ENCODE results near the gene MAN1C1.

DNA sequence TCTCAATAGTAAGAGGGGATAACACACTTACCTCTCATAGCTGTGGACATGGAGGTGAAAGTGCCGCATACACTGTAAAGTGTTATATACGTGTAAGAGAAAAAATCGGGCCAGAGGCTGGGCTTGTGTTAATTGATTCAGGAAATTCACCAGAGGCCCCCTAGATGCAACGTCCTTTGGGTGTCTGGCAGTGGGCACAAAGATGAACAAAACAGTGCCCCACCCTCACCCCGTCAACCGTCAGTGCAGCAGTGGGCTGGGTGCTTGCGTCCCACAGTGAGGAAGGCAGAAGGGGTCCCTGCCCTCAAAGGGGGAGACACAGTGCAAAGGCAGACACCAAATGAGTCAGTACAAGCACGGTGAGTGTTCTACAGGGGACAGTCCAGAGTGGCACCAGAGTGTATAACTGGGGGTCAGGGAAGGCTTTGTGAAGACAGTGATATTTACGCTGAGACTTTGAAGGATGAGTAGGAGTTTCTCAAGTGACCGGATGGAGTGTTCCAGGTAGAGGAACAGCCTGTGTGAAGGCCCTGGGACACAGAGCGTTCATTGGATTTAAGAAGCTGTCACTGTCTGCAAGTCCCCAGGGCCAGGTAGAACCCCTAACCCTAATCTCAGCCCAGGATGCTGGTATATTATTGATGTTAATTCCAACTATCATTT lies 196.6 kb downstream of the MAN1C1 start:
- TF ChIP-seq, protein P1, sequence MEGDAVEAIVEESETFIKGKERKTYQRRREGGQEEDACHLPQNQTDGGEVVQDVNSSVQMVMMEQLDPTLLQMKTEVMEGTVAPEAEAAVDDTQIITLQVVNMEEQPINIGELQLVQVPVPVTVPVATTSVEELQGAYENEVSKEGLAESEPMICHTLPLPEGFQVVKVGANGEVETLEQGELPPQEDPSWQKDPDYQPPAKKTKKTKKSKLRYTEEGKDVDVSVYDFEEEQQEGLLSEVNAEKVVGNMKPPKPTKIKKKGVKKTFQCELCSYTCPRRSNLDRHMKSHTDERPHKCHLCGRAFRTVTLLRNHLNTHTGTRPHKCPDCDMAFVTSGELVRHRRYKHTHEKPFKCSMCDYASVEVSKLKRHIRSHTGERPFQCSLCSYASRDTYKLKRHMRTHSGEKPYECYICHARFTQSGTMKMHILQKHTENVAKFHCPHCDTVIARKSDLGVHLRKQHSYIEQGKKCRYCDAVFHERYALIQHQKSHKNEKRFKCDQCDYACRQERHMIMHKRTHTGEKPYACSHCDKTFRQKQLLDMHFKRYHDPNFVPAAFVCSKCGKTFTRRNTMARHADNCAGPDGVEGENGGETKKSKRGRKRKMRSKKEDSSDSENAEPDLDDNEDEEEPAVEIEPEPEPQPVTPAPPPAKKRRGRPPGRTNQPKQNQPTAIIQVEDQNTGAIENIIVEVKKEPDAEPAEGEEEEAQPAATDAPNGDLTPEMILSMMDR (IDR thresholded peaks at IDR 0.05; ENCODE audit: insufficient read depth, low read length, poor library complexity, severe bottlenecking), result no peak
- TF ChIP-seq EZH2phosphoT487 (conservative IDR thresholded peaks at IDR 0.05; ENCODE audit: low read length), result no peak
